BJ (cell line): ENCODE data around the gene VPS8. TPM values are rescaled to one million over a fixed set of nuclear protein-coding genes. Genes with fewer than 3 reads are reported as not detected.

Experiments
- CTCF ChIA-PET: fragments of 350-600 bp; formaldehyde crosslinking; extraction: SDS; loops from one replicate; lab custom pipeline; 2021; ENCODE audit warnings: antibody characterized with exemption, inconsistent platforms; lab: Yijun Ruan, JAX
- POLR2A ChIA-PET: fragments of 300-600 bp; sonication (Branson Sonifier 250); formaldehyde crosslinking; extraction: SDS; loops from one replicate; lab custom pipeline; 2021; ENCODE audit warnings: antibody characterized with exemption; lab: Charles Lee
- DNase-seq: peaks from one replicate; pipeline ENCODE4 v3.0.0-alpha.2; 2011; ENCODE audit warnings: low read depth
- H3K27me3 ChIP-seq: 2 replicates; pipeline ENCODE4 v1.6.0; 2011; ENCODE audit warnings: low read length; ENCODE audit not compliant: control insufficient read depth, insufficient read depth
- H3K36me3 ChIP-seq: 2 replicates; pipeline ENCODE4 v1.5.1; 2011; ENCODE audit warnings: low read length; ENCODE audit not compliant: control insufficient read depth, insufficient read depth
- H3K4me3 ChIP-seq: 2 replicates; pipeline ENCODE4 v1.5.1; 2011; ENCODE audit warnings: low read depth, mild to moderate bottlenecking, control low read depth, low read length
- CTCF ChIP-seq: IDR thresholded peaks from 2 replicates; pipeline ENCODE4 v1.5.1; 2011; ENCODE audit warnings: low read depth, mild to moderate bottlenecking, control low read depth, inconsistent platforms, low read length, moderate library complexity; ENCODE audit not compliant: insufficient read depth
- polyA plus RNA-seq: library from polyadenylated mRNA; depleted of rRNA; stranded (reverse); fragments of >200 nt; gene quantifications from 2 replicates; pipeline ENCODE4 v1.2.3, GENCODE V29; 2011

Gene VPS8
- polyA plus RNA-seq, 1 experiment, result 14.3 TPM

- no peaks in the 10 kb centered on the region for H3K36me3 ChIP-seq
- ChIA-PET CTCF (interaction anchor here (1.3 to 2.4 kb wide), 3 partner anchors 9 to 70 kb away, joined by 3 to 7 read pairs (median 3); no protein-coding TSS in a partner anchor), POLR2A (no interaction called here)
- TF ChIP-seq CTCF, result no peak
- DNase-seq, result no peak
- no peaks in the 10 kb centered on the region for H3K27me3 ChIP-seq
- no peak overlapping the region for H3K4me3 ChIP-seq
Observed at GRCh38 chr3:184798120-184798519, 13.8 kb upstream of the VPS8 start.

GRCh38 chr3:184800349-184800930 lies 11.5 kb upstream of the VPS8 start:
- H3K4me3 ChIP-seq, result no peak overlapping the region
- H3K27me3 ChIP-seq, result peaks cover 2% of the 10 kb centered on the region
- no peak for DNase-seq
- CTCF ChIA-PET, result interaction anchor here (1.4 to 5.0 kb wide), 4 partner anchors 10 to 455 kb away, joined by 4 to 39 read pairs (median 34); no protein-coding TSS in a partner anchor
- TF ChIP-seq CTCF, result no peak
- POLR2A ChIA-PET, result no interaction called here
- no peaks in the 10 kb centered on the region for H3K36me3 ChIP-seq

- Histone ChIP-seq H3K36me3 (no peaks in the 10 kb centered on the region), H3K4me3 (no peak overlapping the region), H3K27me3 (peaks cover 2% of the 10 kb centered on the region)
- ChIA-PET POLR2A (no interaction called here), CTCF (interaction anchor here (0.6 to 5.0 kb wide), 5 partner anchors 11 to 456 kb away, joined by 3 to 39 read pairs (median 32); no protein-coding TSS in a partner anchor)
- TF ChIP-seq CTCF, result no peak
- DNase-seq, result no peak
Observed at GRCh38 chr3:184801241-184801785, 10.7 kb upstream of the VPS8 start.

GRCh38 chr3:184802150-184802549 lies 9.8 kb upstream of the VPS8 start:
- ChIA-PET CTCF (interaction anchor here (0.8 to 5.0 kb wide), 5 partner anchors 10 to 450 kb away, joined by 3 to 39 read pairs (median 32); partner anchors contain the start of gene VPS8), POLR2A (no interaction called here)
- Histone ChIP-seq H3K4me3 (no peak overlapping the region), H3K36me3 (no peaks in the 10 kb centered on the region), H3K27me3 (peaks cover 2% of the 10 kb centered on the region)
- no peak for DNase-seq
- no peak for TF ChIP-seq CTCF

GRCh38 chr3:184804801-184805200 lies 7.2 kb upstream of the VPS8 start:
- CTCF ChIA-PET, result interaction anchor here (1.0 to 5.0 kb wide), 9 partner anchors 12 to 255 kb away, joined by 3 to 39 read pairs (median 5); no protein-coding TSS in a partner anchor
- no peak for DNase-seq
- Histone ChIP-seq H3K36me3 (no peaks in the 10 kb centered on the region), H3K4me3 (no peak overlapping the region), H3K27me3 (peaks cover 2% of the 10 kb centered on the region)
- POLR2A ChIA-PET, result no interaction called here
- no peak for TF ChIP-seq CTCF
